Heart left ventricle (tissue), 16 donors: ENCODE data around the gene DAB2IP. TPM values are rescaled to one million over a fixed set of nuclear protein-coding genes. Genes with fewer than 3 reads are reported as not detected.

Experiments used
- ATAC-seq, 4 donors: fragments of 200-7000 bp; cut with Tn5 transposase; one replicate each; pipeline ENCODE4 v1.9.1; 2020 to 2022; ENCODE audit warnings: moderate library complexity in 4 of 4, mild to moderate bottlenecking in 3 of 4, moderate number of reproducible peaks in 1 of 4
- DNase-seq, 5 donors: peaks; one replicate each; pipeline ENCODE4 v3.0.0-alpha.2; 2020
- H3K27ac ChIP-seq, 12 donors: fragments of 200-600 bp; sonication (generic) in 4 of 12; one replicate each; pipeline versions ENCODE4 v1.5.0 to v1.8.0; 2016 to 2022; ENCODE audit warnings: mild to moderate bottlenecking in 2 of 12
- H3K27me3 ChIP-seq, 9 donors: fragments of 200-600 bp; sonication (generic) in 2 of 9; one replicate each; pipeline versions ENCODE4 v1.5.1 to v1.8.0; 2016 to 2022; ENCODE audit warnings: mild to moderate bottlenecking in 3 of 9
- H3K36me3 ChIP-seq, 9 donors: fragments of 200-600 bp; sonication (generic) in 2 of 9; one replicate each; pipeline versions ENCODE4 v1.5.0 to v1.8.0; 2018 to 2022; ENCODE audit warnings: mild to moderate bottlenecking in 2 of 9
- H3K4me1 ChIP-seq, 12 donors: fragments of 200-600 bp; sonication (generic) in 4 of 12; one replicate each; pipeline versions ENCODE4 v1.5.0 to v1.8.0; 2016 to 2022; ENCODE audit warnings: mild to moderate bottlenecking in 3 of 12
- H3K4me3 ChIP-seq, 12 donors: fragments of 200-600 bp; sonication (generic) in 4 of 12; one replicate each; pipeline versions ENCODE4 v1.5.0 to v1.8.0; 2017 to 2022; ENCODE audit warnings: mild to moderate bottlenecking in 9 of 12, moderate library complexity in 4 of 12
- H3K9me3 ChIP-seq, 12 donors: fragments of 200-600 bp; sonication (generic) in 4 of 12; one replicate each; pipeline versions ENCODE4 v1.5.0 to v1.8.0; 2016 to 2022; ENCODE audit warnings: mild to moderate bottlenecking in 1 of 12
- CTCF ChIP-seq, 12 donors: fragments of 200-600 bp; sonication (generic) in 4 of 12; IDR thresholded peaks; one replicate each; pipeline versions ENCODE4 v1.5.0 to v1.8.0; 2018 to 2022; ENCODE audit warnings: antibody characterized with exemption in 12 of 12, mild to moderate bottlenecking in 5 of 12
- POLR2A ChIP-seq, 2 donors: fragments of 450-650 bp; IDR thresholded peaks; one replicate each; pipeline ENCODE4 v1.6.1; 2017; ENCODE audit warnings: antibody characterized with exemption in 2 of 2, mild to moderate bottlenecking in 2 of 2, moderate library complexity in 2 of 2
- WGBS, 4 donors: extraction: QIAGEN DNeasy Blood & Tissue Kit in 2 of 4; methylation state at CpG; one replicate each; pipeline versions ENCODE4 v1.1.5 to v1.1.7; 2013 to 2018; 5-methylcytosine and 5-hydroxymethylcytosine counted together
- intact Hi-C, 10 donors: fragments of 100-400 bp; cut with DNase I; formaldehyde crosslinking; loops; one replicate each; pipeline versions ENCODE4 v1.11.1 to v1.14.2; 2022
- polyA plus RNA-seq, 2 donors: library from polyadenylated mRNA; stranded (reverse); fragments of 200-250 nt; gene quantifications; one replicate each; pipeline ENCODE4 v1.2.3, GENCODE V29; 2013
- total RNA-seq, 9 donors: library from RNA; depleted of rRNA in 2 of 9; stranded (reverse); fragments of >200 nt in 2 of 9; fragmentation: NEBNext Ultra II Directional in 3 of 9; extraction: Animal tissue kit (Norgen Biotek cat#: 25700) in 3 of 9; gene quantifications; one replicate each; pipeline versions ENCODE4 v1.1.0 to v1.2.4, GENCODE V29; 2016 to 2023
- donor health status: ischemic (EF 13 %, LVEDD 7.1; RV severe dilation, severe dysfunction).
- donor health status: healthy with polysubstance abuse.
- donor health status: DM: no; HTN: yes; CAD: no.
- donor health status: DM: no; HTN: no; CAD: no.
- donor health status: ischemic (EF 25% LVEDD 6.9; RV normal size, moderate dysfunction).
- donor health status: ischemic (EF 25% LVEDD 5.7; RV mildly dilated, moderate dysfunction).
- donor health status: healthy.
- donor health status: DM: yes; HTN: yes; CAD: no.
- donor health status: ischemic (EF 35%, LVEDD 5.7; RV mildly dilated, moderate dysfunction).
- donor health status: nonischemic (EF 11% LVEDD 7.7; RV severe dilation, severe dysfunction).
- donor health status: DM: yes; HTN: yes; CAD: no.
- donor health status: PGD.
- donor health status: ischemic (EF 29% LVEDD 5.4; RV normal size, mild dysfunction).
- donor health status: nonischemic (EF 23%, LVEDD 6.1; RV moderate dilation, normal function).

Gene DAB2IP
- total and polyA plus RNA-seq, 11 donors, result 30.9 to 103 (median 52.6) TPM

GRCh38 chr9:121672986-121673385, 21.6 kb downstream of the DAB2IP start:
- Histone ChIP-seq H3K4me3 (no peak overlapping the region), H3K4me1 (peaks cover 4 to 83% (median 53%) of the 10 kb centered on the region in 12 donors), H3K27ac (peak overlapping the region in 1 of 12 donors; percentile 3), H3K9me3 (peaks cover 0 to 7% (median 0%) of the 10 kb centered on the region in 12 donors), H3K36me3 (peaks cover 0 to 12% (median 0%) of the 10 kb centered on the region in 9 donors), H3K27me3 (no peaks in the 10 kb centered on the region)
- 92 to 100% (median 98%) methylated on average over 1 of the region's 1 CpG for WGBS, 4 donors
- TF ChIP-seq POLR2A (IDR thresholded peaks at IDR 0.05), result no peak
- TF ChIP-seq CTCF (IDR thresholded peaks at IDR 0.05), result no peak
- DNase-seq, result no peak
- no peak for ATAC-seq
- intact Hi-C loops, result loop anchor here in 2 of 10 donors (5.0 to 10.0 kb wide), 2 partner anchors 118 to 121 kb away; no protein-coding TSS in a partner anchor

GRCh38 chr9:121673576-121673975, 22.1 kb downstream of the DAB2IP start:
- WGBS, 4 donors, result 92 to 94% (median 93%) methylated on average over 7 of the region's 7 CpGs
- no peak overlapping the region for H3K4me3 ChIP-seq
- H3K27me3 ChIP-seq, result no peaks in the 10 kb centered on the region
- H3K36me3 ChIP-seq, result peaks cover 0 to 10% (median 0%) of the 10 kb centered on the region in 9 donors
- peaks cover 4 to 77% (median 53%) of the 10 kb centered on the region in 12 donors for H3K4me1 ChIP-seq
- H3K9me3 ChIP-seq, result peaks cover 0 to 7% (median 0%) of the 10 kb centered on the region in 12 donors
- intact Hi-C loops, result loop anchor here in 2 of 10 donors (5.0 to 10.0 kb wide), 2 partner anchors 119 to 121 kb away; no protein-coding TSS in a partner anchor
- H3K27ac ChIP-seq, result peak overlapping the region in 1 of 12 donors; percentile 3
- no peak for ATAC-seq
- TF ChIP-seq CTCF (IDR thresholded peaks at IDR 0.05) (no peak), POLR2A (IDR thresholded peaks at IDR 0.05) (no peak)
- peak in 1 of 5 donors; percentile 46 for DNase-seq

DNA sequence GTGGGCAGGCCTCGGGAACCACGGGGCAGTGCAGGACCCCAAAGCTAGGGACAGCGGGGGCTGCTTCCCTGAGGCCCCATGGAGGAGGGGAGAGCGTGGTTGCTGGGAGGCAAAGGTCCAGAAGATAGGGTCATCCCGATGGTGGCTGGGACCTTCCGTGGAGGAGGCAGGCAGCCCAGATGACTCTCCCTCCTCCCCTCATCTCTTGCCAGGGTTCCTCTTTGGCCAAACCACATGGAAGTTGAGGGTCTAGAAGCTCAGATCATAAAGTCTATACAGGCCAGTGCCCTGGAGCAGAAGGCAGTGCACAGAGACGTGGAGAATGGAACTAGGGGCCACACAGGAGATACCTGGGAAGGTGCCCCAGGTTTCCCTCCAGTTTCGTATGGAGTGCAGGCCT, 22.6 kb downstream of the DAB2IP start:
- Histone ChIP-seq H3K27me3 (no peaks in the 10 kb centered on the region), H3K9me3 (peaks cover 0 to 7% (median 0%) of the 10 kb centered on the region in 12 donors), H3K36me3 (peaks cover 0 to 14% (median 4%) of the 10 kb centered on the region in 9 donors), H3K27ac (no peak overlapping the region), H3K4me3 (no peak overlapping the region), H3K4me1 (peaks cover 4 to 74% (median 53%) of the 10 kb centered on the region in 12 donors)
- no peak for ATAC-seq
- DNase-seq, result peak in 1 of 5 donors; percentile 37
- no peak for TF ChIP-seq POLR2A (IDR thresholded peaks at IDR 0.05)
- no peak for TF ChIP-seq CTCF (IDR thresholded peaks at IDR 0.05)
- 74 to 81% (median 78%) methylated on average over 7 to 8 of the region's 8 CpGs for WGBS, 4 donors
- intact Hi-C loops, result loop anchor here in 2 of 10 donors (5.0 to 10.0 kb wide), 2 partner anchors 119 to 122 kb away; no protein-coding TSS in a partner anchor

DNA sequence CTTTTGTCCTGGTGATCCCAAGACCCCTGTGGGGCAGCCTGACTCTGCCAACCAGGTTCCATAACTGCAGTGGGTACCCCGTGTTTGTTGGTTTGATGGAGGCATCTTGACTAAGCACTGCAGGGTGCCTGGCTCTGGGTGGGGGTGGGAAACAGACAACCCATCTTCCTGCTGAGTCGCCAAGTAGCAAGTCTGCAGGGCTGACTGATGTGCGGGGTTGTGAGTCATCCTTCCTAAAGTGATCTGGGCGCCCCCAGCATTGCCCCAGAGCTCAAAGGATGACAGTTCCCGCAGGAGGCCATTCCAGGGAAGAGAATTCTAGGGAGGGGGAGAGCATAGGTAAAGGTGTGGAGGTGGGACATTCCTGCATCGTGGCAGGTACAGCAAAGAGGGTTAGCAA, 23.5 kb downstream of the DAB2IP start:
- peak overlapping the region in 1 of 12 donors; percentile 42 for H3K27ac ChIP-seq
- no peak overlapping the region for H3K4me3 ChIP-seq
- intact Hi-C loops, result loop anchor here in 4 of 10 donors (5.0 to 10.0 kb wide), 4 partner anchors 33 to 128 kb away; no protein-coding TSS in a partner anchor
- ATAC-seq, result no peak
- H3K36me3 ChIP-seq, result peaks cover 0 to 20% (median 12%) of the 10 kb centered on the region in 9 donors
- peaks cover 4 to 70% (median 53%) of the 10 kb centered on the region in 12 donors for H3K4me1 ChIP-seq
- H3K27me3 ChIP-seq, result no peaks in the 10 kb centered on the region
- no peak for DNase-seq
- TF ChIP-seq POLR2A (IDR thresholded peaks at IDR 0.05) (no peak), CTCF (IDR thresholded peaks at IDR 0.05) (no peak)
- 40 to 68% (median 54%) methylated on average over 6 of the region's 6 CpGs for WGBS, 4 donors
- H3K9me3 ChIP-seq, result peaks cover 0 to 6% (median 0%) of the 10 kb centered on the region in 12 donors
